NOMO-1 (cell line): ENCODE results near the gene LSM5.
"Not testable (repeated sequence)": the region's sequence is repeated elsewhere in the genome, so short reads cannot be mapped to it uniquely, and the experiment has no call there.

Experiments used
- DNase-seq, 2 experiments: peaks; one replicate each; lab custom pipeline; 2025; ENCODE audit not compliant: unreplicated experiment in 2 of 2; lab: John Stamatoyannopoulos, UW

Gene LSM5

DNA sequence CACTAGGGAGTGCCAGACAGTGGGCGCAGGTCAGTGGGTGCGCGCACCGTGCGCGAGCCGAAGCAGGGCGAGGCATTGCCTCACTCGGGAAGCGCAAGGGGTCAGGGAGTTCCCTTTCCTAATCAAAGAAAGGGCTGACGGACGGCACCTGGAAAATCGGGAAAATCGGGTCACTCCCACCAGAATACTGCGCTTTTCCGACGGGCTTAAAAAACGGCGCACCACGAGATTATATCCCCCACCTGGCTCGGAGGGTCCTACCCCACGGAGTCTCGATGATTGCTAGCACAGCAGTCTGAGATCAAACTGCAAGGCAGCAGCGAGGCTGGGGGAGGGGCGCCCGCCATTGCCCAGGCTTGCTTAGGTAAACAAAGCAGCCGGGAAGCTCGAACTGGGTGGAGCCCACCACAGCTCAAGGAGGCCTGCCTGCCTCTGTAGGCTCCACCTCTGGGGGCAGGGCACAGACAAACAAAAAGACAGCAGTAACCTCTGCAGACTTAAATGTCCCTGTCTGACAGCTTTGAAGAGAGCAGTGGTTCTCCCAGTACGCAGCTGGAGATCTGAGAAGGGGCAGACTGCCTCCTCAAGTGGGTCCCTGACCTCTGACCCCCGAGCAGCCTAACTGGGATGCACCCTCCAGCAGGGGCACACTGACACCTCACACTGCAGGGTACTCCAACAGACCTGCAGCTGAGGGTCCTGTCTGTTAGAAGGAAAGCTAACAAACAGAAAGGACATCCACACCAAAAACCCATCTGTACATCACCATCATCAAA lies 25.4 kb downstream of the LSM5 start:
- not testable (repeated sequence) for DNase-seq

DNA sequence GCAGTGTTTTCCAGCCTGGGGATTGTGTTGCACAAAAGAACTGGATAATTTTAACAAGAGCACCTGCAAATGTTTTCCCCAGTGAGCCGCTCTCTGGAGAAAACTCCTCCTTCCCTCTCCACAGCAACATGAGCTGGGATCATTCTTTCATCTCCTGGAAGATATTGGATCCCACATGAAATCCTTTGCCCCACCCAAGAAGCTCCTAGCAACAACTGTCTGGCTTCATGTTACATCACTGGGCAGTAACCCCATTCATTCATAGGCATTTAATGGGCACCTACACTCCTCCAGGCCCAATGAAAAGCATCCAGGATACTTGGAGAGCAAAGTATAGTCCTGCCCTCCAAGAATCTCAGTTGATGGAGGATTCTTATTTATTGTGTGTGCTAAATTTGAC lies 27.2 kb downstream of the LSM5 start:
- DNase-seq: no peak

DNA sequence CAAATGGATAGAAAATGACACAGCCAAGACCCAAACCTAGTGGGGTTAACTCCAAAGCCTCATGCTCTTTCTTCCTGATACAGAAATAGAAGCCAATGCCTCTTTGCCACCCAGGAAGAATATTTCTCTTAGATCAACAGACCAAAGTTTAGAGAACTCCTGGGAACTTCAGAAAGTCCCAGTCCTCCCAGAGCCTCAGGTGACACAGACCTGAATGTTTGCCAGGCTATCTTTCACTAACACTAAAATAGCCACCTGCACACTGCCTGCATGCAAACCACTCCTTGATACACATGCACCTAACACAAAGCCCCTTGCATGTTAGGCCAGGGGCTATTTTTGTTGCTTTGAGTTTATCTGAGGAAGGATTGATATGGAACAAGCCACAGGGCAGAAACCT lies 27.7 kb downstream of the LSM5 start:
- no peak for DNase-seq

DNA sequence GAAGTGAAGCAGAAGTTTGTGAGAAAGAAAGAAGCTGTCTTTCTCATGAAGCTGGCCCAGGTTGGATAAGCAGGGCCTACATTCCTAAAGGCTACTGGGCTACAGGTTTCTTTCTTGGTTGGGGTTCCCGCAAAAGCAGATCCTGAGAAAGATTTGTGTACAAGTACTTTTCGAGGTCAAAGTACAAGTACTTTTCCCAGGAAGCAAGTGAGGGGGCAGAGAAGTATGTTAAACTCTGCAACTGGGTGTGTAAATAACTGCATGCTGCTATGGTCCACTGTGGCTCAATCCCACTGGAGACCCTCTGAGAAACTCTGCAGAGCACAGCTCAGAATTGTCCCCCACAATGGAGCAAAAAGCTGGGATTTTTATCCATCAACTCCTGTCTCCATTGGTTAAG lies 28.7 kb downstream of the LSM5 start:
- no peak for DNase-seq

DNA sequence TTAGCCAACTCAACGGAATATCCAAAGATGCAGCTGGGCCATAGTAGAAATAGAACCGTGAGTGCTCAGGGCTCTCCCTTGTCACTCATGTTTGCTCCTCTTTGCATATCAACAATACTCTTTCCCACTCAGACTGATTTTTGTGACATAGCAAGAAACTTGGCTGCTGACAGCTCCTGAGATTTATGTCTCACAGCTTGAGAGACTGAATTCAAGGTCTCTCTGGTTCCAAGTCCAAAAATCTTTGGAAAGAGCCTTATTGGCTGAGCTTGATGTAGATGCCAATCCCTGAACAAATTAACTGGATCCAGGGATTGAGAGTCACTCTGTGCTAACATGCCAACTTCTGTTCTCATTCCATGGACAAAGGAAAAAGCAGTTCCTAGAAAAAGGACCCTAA lies 30.4 kb downstream of the LSM5 start:
- no peak for DNase-seq

DNA sequence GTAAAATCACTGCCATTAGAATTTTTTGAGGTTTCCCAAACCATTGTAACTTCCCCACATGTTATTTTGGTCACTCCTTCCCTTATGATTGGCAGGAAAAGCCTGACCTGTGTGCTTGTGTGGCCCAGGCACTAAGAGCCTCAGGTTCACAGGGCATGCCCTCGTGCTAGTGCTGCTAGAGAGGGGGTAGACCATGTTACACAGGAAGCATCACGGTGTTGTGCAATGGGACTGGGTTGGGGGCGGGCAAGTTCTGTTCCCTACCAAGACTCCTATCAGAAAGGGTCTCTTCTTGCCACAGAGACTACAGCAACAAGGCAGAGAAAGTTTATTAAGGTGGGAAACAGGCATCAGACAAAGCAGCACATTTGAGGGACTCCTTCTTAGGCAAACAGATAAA lies 32.2 kb downstream of the LSM5 start:
- DNase-seq: no peak

DNA sequence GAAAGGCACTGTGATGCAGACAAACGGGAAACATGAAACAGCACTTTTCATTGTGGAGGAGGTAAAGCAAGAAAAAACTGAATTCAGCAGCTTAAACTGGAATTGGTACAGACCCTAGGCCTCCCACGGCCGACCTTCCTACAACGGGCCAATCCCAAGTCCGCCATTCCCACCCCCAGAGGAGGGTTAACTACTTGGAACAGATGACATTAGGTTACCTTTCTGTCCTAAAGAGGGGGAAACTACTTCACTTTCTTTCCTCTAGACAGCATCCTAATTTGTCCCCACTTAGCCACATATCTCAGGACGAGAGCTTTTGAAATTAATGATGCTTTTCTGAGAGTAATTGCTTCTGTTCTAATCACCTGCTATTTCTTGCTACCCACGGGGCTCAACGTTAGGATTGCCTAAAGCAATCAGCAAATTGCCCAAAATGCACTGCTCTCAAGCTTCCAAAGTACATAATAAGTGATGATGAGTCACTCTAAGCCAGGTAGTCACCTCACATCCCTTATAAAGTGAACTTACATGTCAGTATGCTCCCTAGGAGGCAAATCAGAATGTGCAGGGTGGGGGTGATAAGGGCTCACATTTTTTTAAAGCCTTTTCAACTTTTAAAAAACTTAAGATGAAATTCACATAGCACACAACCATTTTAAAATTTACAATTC lies 36.7 kb downstream of the LSM5 start:
- no peak for DNase-seq

DNA sequence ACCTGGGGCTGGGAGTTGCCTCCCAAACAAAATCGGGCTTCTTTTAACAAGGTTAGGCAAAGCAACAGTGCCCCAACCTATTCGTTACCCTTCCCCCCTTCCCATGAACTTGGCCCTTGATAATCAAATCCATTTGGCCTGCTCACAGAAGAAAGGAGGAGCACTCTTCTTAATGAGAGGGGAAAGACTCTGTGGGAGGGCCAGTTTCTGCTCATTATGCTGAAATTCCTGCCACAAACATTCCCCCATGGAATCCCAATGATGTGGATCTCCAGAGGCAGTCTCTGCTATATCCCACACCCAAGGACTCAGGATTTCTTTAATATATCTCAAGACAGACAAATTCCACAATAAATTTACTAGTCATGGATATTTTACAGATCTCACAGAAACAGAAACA lies 43.0 kb downstream of the LSM5 start:
- DNase-seq: no peak

DNA sequence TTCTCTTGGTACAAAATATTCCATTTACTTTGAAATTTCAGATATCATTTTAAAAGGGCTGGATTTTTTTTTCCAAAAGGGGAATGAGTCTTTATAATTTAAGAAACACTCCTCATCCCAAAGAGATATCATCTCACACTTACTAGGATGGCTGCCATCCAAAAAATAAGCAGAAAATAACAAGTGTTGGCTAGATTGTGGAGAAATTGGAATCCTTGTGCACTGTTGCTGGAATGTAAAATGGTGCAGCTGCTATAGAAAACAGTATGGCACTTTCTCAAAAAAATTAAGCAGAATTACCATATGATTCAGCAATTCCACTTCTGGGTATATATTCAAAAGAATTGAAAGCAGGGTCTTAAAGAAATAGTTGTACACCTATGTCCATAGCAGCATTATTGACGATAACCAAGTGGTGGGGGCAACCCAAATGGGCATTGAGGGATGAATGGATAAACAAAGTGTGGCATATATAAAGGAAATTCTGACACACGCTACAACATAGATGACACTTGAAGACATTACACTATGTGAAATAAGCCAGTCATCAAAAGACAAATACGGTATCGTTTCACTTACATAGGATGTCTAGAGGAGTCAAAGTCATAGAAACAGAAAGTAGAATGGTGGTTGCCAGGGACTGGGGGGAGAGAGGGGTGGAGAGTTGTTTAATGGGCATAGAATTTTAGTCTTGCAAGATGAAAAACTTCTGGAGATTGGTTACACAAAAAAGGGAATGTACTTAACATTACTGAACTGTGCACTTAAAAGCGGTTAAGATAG lies 53.8 kb downstream of the LSM5 start:
- DNase-seq: no peak
